K562 (cell line): ENCODE measurements around the gene LZTS2. TPM values are rescaled to one million over a fixed set of nuclear protein-coding genes. Genes with fewer than 3 reads are reported as not detected.

Source experiments
- ATAC-seq: fragments of 200-7000 bp; cut with Tn5 transposase; 3 replicates; pipeline ENCODE4 v1.9.1; 2020; ENCODE audit warnings: moderate library complexity
- BruUV-seq: library from RNA; stranded (reverse); fragments of 400-500 nt; replicated peaks from 2 replicates; lab custom pipeline; 2021; lab: Mats Ljungman, UMichigan
- CTCF ChIA-PET: fragments of 300-600 bp; formaldehyde crosslinking; extraction: SDS; loops from one replicate; lab custom pipeline; 2021; ENCODE audit warnings: low intra/inter-chr PET ratio; lab: Yijun Ruan, JAX
- POLR2A ChIA-PET: fragments of 300-600, 350-650 bp; sonication (Branson Sonifier 250); formaldehyde crosslinking; extraction: SDS; loops from one replicate; lab custom pipeline; 2021; ENCODE audit warnings: antibody characterized with exemption, inconsistent platforms; lab: Yijun Ruan, JAX
- DNase-seq, 4 experiments: peaks; one replicate each; pipeline versions ENCODE4 v3.0.0 to v3.0.0-alpha.2; 2011 to 2018; ENCODE audit warnings: low spot score in 3 of 4, mixed read lengths in 3 of 4; ENCODE audit errors: extremely low read depth in 1 of 4
- FAIRE-seq: peaks from 2 replicates; lab custom pipeline; 2011; peaks lifted over from hg19 to GRCh38; lab: Jason Lieb, UNC
- H2AFZ ChIP-seq: 2 replicates; pipeline ENCODE4 v1.6.0; 2011; ENCODE audit warnings: low read depth, low read length, control low read depth, inconsistent platforms
- H3K27ac ChIP-seq: fragments of 200-600 bp; 3 replicates; pipeline ENCODE4 v1.8.0; 2011; ENCODE audit warnings: low read depth, mild to moderate bottlenecking, control low read depth, inconsistent platforms, low read length, moderate library complexity, mixed read lengths; ENCODE audit errors: extremely low read depth
- H3K27me3 ChIP-seq, 2 experiments: fragments of 300-600 bp in 1 of 2; 2 replicates in 1 of 2; 3 replicates in 1 of 2; pipeline versions ENCODE4 v1.6.0 to v1.8.0; 2011; ENCODE audit warnings: inconsistent platforms in 2 of 2, low read length in 2 of 2, mild to moderate bottlenecking in 1 of 2, mixed read lengths in 1 of 2, moderate library complexity in 1 of 2; ENCODE audit not compliant: control insufficient read depth in 2 of 2, insufficient read depth in 2 of 2
- H3K36me3 ChIP-seq: fragments of 300-600 bp; 3 replicates; pipeline ENCODE4 v1.8.0; 2011; ENCODE audit warnings: mild to moderate bottlenecking, low read length, inconsistent platforms; ENCODE audit not compliant: control insufficient read depth, insufficient read depth
- H3K4me1 ChIP-seq, 2 experiments: fragments of 200-600 bp in 1 of 2; replicated peaks in 1 of 2; 2 replicates in 1 of 2; 3 replicates in 1 of 2; pipeline versions ENCODE4 v1.5.1 to v1.8.0; 2011; ENCODE audit warnings: inconsistent platforms in 2 of 2, low read length in 2 of 2, mild to moderate bottlenecking in 1 of 2, mixed read lengths in 1 of 2, moderate library complexity in 1 of 2; ENCODE audit not compliant: control insufficient read depth in 2 of 2, insufficient read depth in 2 of 2
- H3K4me2 ChIP-seq: 2 replicates; pipeline ENCODE4 v1.6.1; 2011; ENCODE audit warnings: low read length, control low read depth, inconsistent platforms, mixed read lengths; ENCODE audit not compliant: insufficient read depth
- H3K4me3 ChIP-seq: fragments of 200-600 bp; sonication (generic), shearing (Covaris generic); 2 replicates; pipeline ENCODE4 v1.5.1; 2016; ENCODE audit warnings: control low read depth, inconsistent platforms
- H3K79me2 ChIP-seq: fragments of 200-600 bp; 3 replicates; pipeline ENCODE4 v1.8.0; 2011; ENCODE audit warnings: low read length, inconsistent platforms; ENCODE audit not compliant: control insufficient read depth, insufficient read depth
- H3K9ac ChIP-seq, 2 experiments: 2 replicates each; pipeline versions ENCODE4 v1.6.0 to v1.6.1; 2011; ENCODE audit warnings: low read depth in 2 of 2, low read length in 2 of 2, control low read depth in 1 of 2, inconsistent platforms in 1 of 2, mild to moderate bottlenecking in 1 of 2, mixed read lengths in 1 of 2; ENCODE audit not compliant: insufficient read depth in 1 of 2
- H3K9me1 ChIP-seq: one replicate; pipeline ENCODE4 v1.6.0; 2011; ENCODE audit warnings: inconsistent platforms, mild to moderate bottlenecking, low read length, moderate library complexity; ENCODE audit not compliant: control insufficient read depth, insufficient read depth
- H3K9me3 ChIP-seq: replicated peaks from 2 replicates; pipeline ENCODE4 v1.5.1; 2011; ENCODE audit warnings: low read depth, low read length, inconsistent platforms; ENCODE audit not compliant: control insufficient read depth, insufficient read depth
- H4K20me1 ChIP-seq: replicated peaks from 2 replicates; pipeline ENCODE4 v1.6.1; 2011; ENCODE audit warnings: low read length, inconsistent platforms, mixed read lengths; ENCODE audit not compliant: control insufficient read depth, insufficient read depth
- CHD2 ChIP-seq: IDR thresholded peaks from 2 replicates; pipeline ENCODE4 v1.6.1; 2011; ENCODE audit warnings: low read depth, low read length
- COPS2 ChIP-seq: fragments of 450-650 bp; conservative IDR thresholded peaks from 2 replicates; pipeline ENCODE4 v1.6.1; 2016; ENCODE audit warnings: mild to moderate bottlenecking, moderate library complexity
- ETV1 ChIP-seq: fragments of 450-650 bp; conservative IDR thresholded peaks from 2 replicates; pipeline ENCODE4 v1.6.1; 2016; ENCODE audit warnings: missing genetic modification characterization, control low read depth, low read depth, missing compliant biosample characterization
- GABPA ChIP-seq: fragments of 200-800 bp; sonication (Bioruptor generic); conservative IDR thresholded peaks from 2 replicates; pipeline ENCODE4 v1.6.1; 2016; ENCODE audit warnings: low read depth, missing genetic modification characterization, missing compliant biosample characterization
- HDAC3 ChIP-seq: fragments of 450-650 bp; IDR thresholded peaks from 2 replicates; pipeline ENCODE4 v1.6.1; 2018; ENCODE audit warnings: borderline replicate concordance, mild to moderate bottlenecking, moderate library complexity; ENCODE audit not compliant: partially characterized antibody
- SMAD1 ChIP-seq: fragments of 150-350 bp; IDR thresholded peaks from 2 replicates; pipeline ENCODE4 v1.6.1; 2014; ENCODE audit warnings: low read length, low read depth; ENCODE audit not compliant: partially characterized antibody
- YY1 ChIP-seq, 3 experiments: IDR thresholded peaks; 2 replicates each; pipeline ENCODE4 v1.6.1; 2011; ENCODE audit warnings: low read length in 2 of 3, mild to moderate bottlenecking in 2 of 3, moderate library complexity in 2 of 3, borderline replicate concordance in 1 of 3, control low read depth in 1 of 3, low read depth in 1 of 3; ENCODE audit not compliant: insufficient read depth in 3 of 3, insufficient replicate concordance in 2 of 3, control insufficient read depth in 1 of 3, insufficient read length in 1 of 3; ENCODE audit errors: extremely low read depth in 1 of 3
- ZNF121 ChIP-seq: sonication (generic); formaldehyde crosslinking; conservative IDR thresholded peaks from 2 replicates; pipeline ENCODE4 v1.8.0; 2022; ENCODE audit warnings: missing genetic modification reagents
- WGBS: fragments of 100-300 bp; shearing (Covaris generic); methylation state at CpG from one replicate; pipeline ENCODE4 v1.1.6; 2016; ENCODE audit warnings: low coverage, mixed read lengths; ENCODE audit not compliant: insufficient coverage; ENCODE audit errors: missing lambda C conversion rate; 5-methylcytosine and 5-hydroxymethylcytosine counted together
- in situ Hi-C: fragments of 300-500 bp; cut with MboI; formaldehyde crosslinking; loops from 4 replicates; pipeline ENCODE4 v1.15.0; 2018; ENCODE audit warnings: inconsistent platforms, mixed read lengths
- intact Hi-C: fragments of 100-400 bp; cut with micrococcal nuclease; formaldehyde crosslinking; loops from 2 replicates; pipeline ENCODE4 v1.14.2; 2022
- polyA plus RNA-seq, 8 experiments: library from polyadenylated mRNA; depleted of rRNA in 4 of 8; stranded (reverse) in 5 of 8; unstranded in 3 of 8; fragments of >200 nt; fragmentation: Nextera tagmentation in 2 of 8; fragmentation: Illumina TruSeq in 1 of 8; extraction: Ambion mirVana in 2 of 8; extraction: Trizol in 1 of 8; gene quantifications; 2 replicates each; pipeline versions ENCODE4 v1.2.1 to v1.2.3, GENCODE V29; 2011 to 2014; ENCODE audit warnings: inconsistent platforms in 1 of 8, missing spikeins in 1 of 8
- total RNA-seq, 7 experiments: library from RNA; depleted of rRNA in 6 of 7; stranded (reverse); fragments of >200 nt in 6 of 7; fragmentation: Illumina TruSeq in 2 of 7; extraction: Trizol in 2 of 7; gene quantifications; 2 replicates each; pipeline versions ENCODE4 v1.2.1 to v1.2.3, GENCODE V29; 2011 to 2021; ENCODE audit warnings: low replicate concordance in 1 of 7
- TF ChIP-seq, protein P1 (sequence below): fragments of 450-650 bp; conservative IDR thresholded peaks from 2 replicates; pipeline ENCODE4 v1.6.1; 2016; ENCODE audit warnings: missing genetic modification characterization, low read depth, mild to moderate bottlenecking, missing compliant biosample characterization, moderate library complexity
- TF ChIP-seq, protein P2 (sequence below): fragments of 250-450 bp; sonication (Bioruptor Pico); IDR thresholded peaks from 2 replicates; pipeline ENCODE4 v1.9.0; 2021; ENCODE audit warnings: mild to moderate bottlenecking

LZTS2 gene
- total and polyA plus RNA-seq, 9 of the 15 experiments (the other 6 are each of a cell fraction or from before 2014, with no cell fraction given) = 0.23 to 42.5 (median 14.7) TPM

DNA sequence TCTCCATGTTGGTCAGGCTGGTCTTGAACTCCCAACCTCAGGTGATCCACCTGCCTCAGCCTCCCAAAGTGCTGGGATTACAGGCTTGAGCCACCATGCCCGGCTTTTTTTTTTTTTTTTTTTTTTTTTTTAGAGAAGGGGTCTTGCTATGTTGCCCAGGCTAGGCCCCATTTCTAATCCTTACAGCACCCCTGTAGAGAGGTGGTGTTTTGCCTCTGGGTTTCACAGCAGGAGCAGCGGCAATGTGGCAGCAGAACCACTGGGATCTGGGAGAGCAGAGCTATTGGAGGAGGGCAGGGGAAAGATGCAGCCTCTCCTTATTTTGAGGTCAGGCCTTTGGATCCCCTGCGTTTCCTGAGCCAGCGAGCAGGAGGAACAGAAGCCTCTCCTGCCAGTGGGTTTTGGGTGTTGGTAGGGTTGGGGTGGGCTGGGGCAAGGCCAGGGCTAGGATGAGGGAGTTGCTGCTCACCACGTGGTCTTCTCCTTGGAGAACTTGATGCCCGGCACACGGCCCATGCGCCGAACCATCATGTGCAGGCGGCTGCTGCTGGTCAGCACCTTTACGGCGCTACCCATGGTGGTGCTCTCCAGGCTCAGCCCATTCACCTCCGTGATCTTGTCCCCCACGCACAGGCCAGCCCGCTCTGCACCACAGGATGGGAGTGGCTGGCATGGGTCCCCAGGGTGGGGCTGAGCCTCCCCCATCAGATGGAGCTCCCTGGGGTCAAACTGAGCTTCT is 23.5 kb downstream of the LZTS2 start:
- no peak for FAIRE-seq
- Histone ChIP-seq H3K9me3 (no peaks in the 10 kb centered on the region), H3K9me1 (no peaks in the 10 kb centered on the region), H3K4me2 (no peak overlapping the region), H3K27ac (no peak overlapping the region), H3K4me1 (peaks cover 0 to 10% of the 10 kb centered on the region in 2 experiments; a peak in 3 of 5 replicates), H3K79me2 (no peaks in the 10 kb centered on the region), H3K27me3 (peaks cover 0 to 2% of the 10 kb centered on the region in 2 experiments; a peak in 1 of 5 replicates), H3K4me3 (no peak overlapping the region), H2AFZ (no peak overlapping the region), H4K20me1 (no peaks in the 10 kb centered on the region), H3K9ac (no peak overlapping the region), H3K36me3 (no peaks in the 10 kb centered on the region)
- WGBS = 24% methylated on average over 6 of the region's 15 CpGs
- POLR2A ChIA-PET = no interaction called here
- no peak for DNase-seq
- TF ChIP-seq HDAC3 (no peak), ZNF121 (CRISPR knock-in tag) (peak; percentile 68)
- CTCF ChIA-PET = no interaction called here
- in situ Hi-C loops (no loop called here), intact Hi-C loops (no loop called here)
- BruUV-seq = no TSS peak
- no peak for ATAC-seq

DNA sequence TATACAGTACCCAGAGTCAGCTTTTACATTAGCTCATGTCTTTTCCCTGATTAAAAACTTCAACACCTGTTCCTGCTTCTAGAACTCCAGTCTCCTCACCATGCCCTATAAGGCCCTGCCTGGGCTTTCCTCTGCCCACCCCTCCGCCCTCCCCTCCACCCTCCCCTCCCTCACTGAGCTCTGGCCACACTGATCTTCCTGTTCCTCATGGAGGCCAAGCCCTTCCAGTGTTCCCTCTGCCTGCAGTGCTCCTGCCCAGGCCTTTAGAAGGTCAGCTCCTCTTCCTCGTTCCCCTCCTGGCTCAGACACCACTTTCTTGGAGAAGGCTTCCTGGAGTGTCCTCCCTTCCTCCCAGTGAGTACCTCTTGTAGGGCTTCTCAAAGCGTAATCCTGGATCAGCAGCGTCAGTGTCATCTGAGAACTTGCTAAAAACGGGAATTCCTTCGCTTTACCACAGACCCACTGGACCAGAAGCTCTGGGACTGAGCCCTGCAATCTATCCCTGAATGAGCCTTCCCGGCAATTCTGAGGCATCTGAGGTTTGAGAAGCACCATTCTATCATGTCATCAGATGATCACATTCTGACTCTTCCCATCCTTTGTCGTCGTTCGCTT is 27.6 kb downstream of the LZTS2 start:
- no peaks in the 10 kb centered on the region for H3K36me3 ChIP-seq
- H3K79me2 ChIP-seq = no peaks in the 10 kb centered on the region
- no peak overlapping the region for H3K4me3 ChIP-seq
- no peak overlapping the region for H3K27ac ChIP-seq
- no peak overlapping the region for H3K4me2 ChIP-seq
- no peaks in the 10 kb centered on the region for H4K20me1 ChIP-seq
- ChIA-PET POLR2A (interaction anchor here (0.6 to 1.2 kb wide), 3 partner anchors 11 to 16 kb away, joined by 3 to 4 read pairs (median 4); no protein-coding TSS in a partner anchor), CTCF (no interaction called here)
- intact Hi-C loops = no loop called here
- no peak for FAIRE-seq
- no peak overlapping the region for H2AFZ ChIP-seq
- no peak for DNase-seq
- ATAC-seq = no peak
- 15% methylated on average over 6 of the region's 10 CpGs for WGBS
- in situ Hi-C loops = no loop called here
- no peak overlapping the region for H3K9ac ChIP-seq
- H3K9me1 ChIP-seq = no peaks in the 10 kb centered on the region
- H3K27me3 ChIP-seq = peaks cover 2 to 4% of the 10 kb centered on the region in 2 experiments; a peak in 4 of 5 replicates
- peaks cover 0 to 28% of the 10 kb centered on the region in 2 experiments; a peak in 4 of 5 replicates for H3K4me1 ChIP-seq
- BruUV-seq = no TSS peak
- no peaks in the 10 kb centered on the region for H3K9me3 ChIP-seq
- TF ChIP-seq, protein P1, sequence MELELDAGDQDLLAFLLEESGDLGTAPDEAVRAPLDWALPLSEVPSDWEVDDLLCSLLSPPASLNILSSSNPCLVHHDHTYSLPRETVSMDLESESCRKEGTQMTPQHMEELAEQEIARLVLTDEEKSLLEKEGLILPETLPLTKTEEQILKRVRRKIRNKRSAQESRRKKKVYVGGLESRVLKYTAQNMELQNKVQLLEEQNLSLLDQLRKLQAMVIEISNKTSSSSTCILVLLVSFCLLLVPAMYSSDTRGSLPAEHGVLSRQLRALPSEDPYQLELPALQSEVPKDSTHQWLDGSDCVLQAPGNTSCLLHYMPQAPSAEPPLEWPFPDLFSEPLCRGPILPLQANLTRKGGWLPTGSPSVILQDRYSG (tag) = no peak
- TF ChIP-seq SMAD1 (no peak), ETV1 (tag) (no peak), GABPA (tag) (no peak), CHD2 (no peak), COPS2 (no peak), YY1 (IDR thresholded peaks at IDR 0.05; ENCODE audit: borderline replicate concordance in 1 of 3, control insufficient read depth in 1 of 3, extremely low read depth in 1 of 3, insufficient read depth in 3 of 3, insufficient read length in 1 of 3, insufficient replicate concordance in 2 of 3, low read depth in 1 of 3, low read length in 2 of 3) (no peak)
- TF ChIP-seq, protein P2, sequence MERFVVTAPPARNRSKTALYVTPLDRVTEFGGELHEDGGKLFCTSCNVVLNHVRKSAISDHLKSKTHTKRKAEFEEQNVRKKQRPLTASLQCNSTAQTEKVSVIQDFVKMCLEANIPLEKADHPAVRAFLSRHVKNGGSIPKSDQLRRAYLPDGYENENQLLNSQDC = no peak
